GM21619 (cell line): ENCODE data around the gene OVOL2.
A peak's percentile ranks its signal among the peaks of the same experiment; 100 is the strongest.

Experiments
- ATAC-seq: cut with Tn5 transposase; IDR thresholded peaks from one replicate; pipeline ENCODE4 v1.9.1; 2021; ENCODE audit not compliant: unreplicated experiment

Gene OVOL2

GRCh38 chr20:18018100-18018499, 39.6 kb downstream of the OVOL2 start:
- ATAC-seq = no peak

- no peak for ATAC-seq
These were observed 40.9 kb downstream of the OVOL2 start for GRCh38 chr20:18016772-18017171.

GRCh38 chr20:18014411-18014810, 43.3 kb downstream of the OVOL2 start:
- ATAC-seq = no peak

GRCh38 chr20:18012901-18013300, 44.8 kb downstream of the OVOL2 start:
- no peak for ATAC-seq

- ATAC-seq = no peak
These were observed 45.6 kb downstream of the OVOL2 start for GRCh38 chr20:18011951-18012645.

- ATAC-seq = no peak
These were observed 46.2 kb downstream of the OVOL2 start for GRCh38 chr20:18011482-18011881.

GRCh38 chr20:18009116-18009515, 48.6 kb downstream of the OVOL2 start:
- no peak for ATAC-seq

- ATAC-seq = no peak
These were observed 50.0 kb downstream of the OVOL2 start for GRCh38 chr20:18007534-18008292.

- ATAC-seq = no peak
These were observed 51.0 kb downstream of the OVOL2 start for GRCh38 chr20:18006684-18007083.

- no peak for ATAC-seq
These were observed 51.7 kb downstream of the OVOL2 start for GRCh38 chr20:18005990-18006364.

GRCh38 chr20:18005170-18005989, 52.3 kb downstream of the OVOL2 start:
- ATAC-seq = peak; percentile 92

- no peak for ATAC-seq
These were observed 53.2 kb downstream of the OVOL2 start for GRCh38 chr20:18004384-18005031.

GRCh38 chr20:18003897-18004296, 53.8 kb downstream of the OVOL2 start:
- no peak for ATAC-seq

- no peak for ATAC-seq
These were observed 56.4 kb downstream of the OVOL2 start for GRCh38 chr20:18001131-18001921.

GRCh38 chr20:17999566-17999965, 58.1 kb downstream of the OVOL2 start:
- ATAC-seq = no peak

- ATAC-seq = no peak
These were observed 59.3 kb downstream of the OVOL2 start for GRCh38 chr20:17998446-17998845.

GRCh38 chr20:17995967-17996819, 61.5 kb downstream of the OVOL2 start:
- ATAC-seq = no peak

- no peak for ATAC-seq
These were observed 64.2 kb downstream of the OVOL2 start for GRCh38 chr20:17993546-17993945.

GRCh38 chr20:17992847-17993513, 64.7 kb downstream of the OVOL2 start:
- ATAC-seq = no peak
